ENCODE measurements around the gene CHCHD10. TPM values are rescaled to one million over a fixed set of nuclear protein-coding genes. Genes with fewer than 3 reads are reported as not detected.

Gene CHCHD10
- 100 to 1,000 TPM in 1 of 2 experiments, 10 to 100 TPM in 1; 99.8 to 111 TPM for total RNA-seq

- ATAC-seq (ENCODE audit: low read depth) (peak; percentile 49), DNase-seq (peak; percentile 91)
- peak within 1 kb of the TSS; percentile 81 for H3K27ac Mint-ChIP-seq
- H3K9me3 Mint-ChIP-seq = no peaks in the 10 kb centered on the region
- POLR2A ChIA-PET = interaction anchor here (0.5 to 2.4 kb wide), 9 partner anchors 17 to 135 kb away, joined by 3 to 15 read pairs (median 3); partner anchors contain the start of genes SLC2A11 and SMARCB1
- H3K4me1 Mint-ChIP-seq = peaks cover 34% of the 10 kb centered on the region
- peak within 1 kb of the TSS; percentile 87 for H3K4me3 Mint-ChIP-seq
- peaks cover under 1% of the 10 kb centered on the region for H3K27me3 Mint-ChIP-seq
- no peaks in the 10 kb centered on the region for H3K36me3 Mint-ChIP-seq
These were observed at the start of gene CHCHD10 for GRCh38 chr22:23767673-23768548. CHCHD10 (minus strand) TSS chr22:23767972; CDS start chr22:23767874, 98 bp downstream.

- Mint-ChIP-seq H3K4me1 (peaks cover 24% of the 10 kb centered on the region), H3K4me3 (no peak overlapping the region), H3K27me3 (no peaks in the 10 kb centered on the region), H3K27ac (peak overlapping the region; percentile 39), H3K9me3 (no peaks in the 10 kb centered on the region), H3K36me3 (peaks cover 46% of the 10 kb centered on the region)
- DNase-seq = no peak
- POLR2A ChIA-PET = no interaction called here
- no peak for ATAC-seq (ENCODE audit: low read depth)
These were observed 49.4 kb upstream of the CHCHD10 start for GRCh38 chr22:23817146-23817545.

- Mint-ChIP-seq H3K4me1 (peaks cover 21% of the 10 kb centered on the region), H3K36me3 (peaks cover 49% of the 10 kb centered on the region), H3K27ac (peak overlapping the region; percentile 39), H3K27me3 (no peaks in the 10 kb centered on the region), H3K4me3 (no peak overlapping the region), H3K9me3 (no peaks in the 10 kb centered on the region)
- DNase-seq (no peak), ATAC-seq (ENCODE audit: low read depth) (no peak)
- POLR2A ChIA-PET = no interaction called here
These were observed 48.6 kb upstream of the CHCHD10 start for GRCh38 chr22:23816156-23816976.

- no peaks in the 10 kb centered on the region for H3K9me3 Mint-ChIP-seq
- no peak for ATAC-seq (ENCODE audit: low read depth)
- peak overlapping the region; percentile 56 for H3K27ac Mint-ChIP-seq
- H3K4me3 Mint-ChIP-seq = no peak overlapping the region
- peaks cover 14% of the 10 kb centered on the region for H3K4me1 Mint-ChIP-seq
- H3K27me3 Mint-ChIP-seq = no peaks in the 10 kb centered on the region
- POLR2A ChIA-PET = no interaction called here
- peaks cover 48% of the 10 kb centered on the region for H3K36me3 Mint-ChIP-seq
- no peak for DNase-seq
These were observed 47.9 kb upstream of the CHCHD10 start for GRCh38 chr22:23815541-23816155.

GRCh38 chr22:23812378-23812777, 44.6 kb upstream of the CHCHD10 start:
- ATAC-seq (ENCODE audit: low read depth) (no peak), DNase-seq (no peak)
- Mint-ChIP-seq H3K4me1 (no peaks in the 10 kb centered on the region), H3K36me3 (peaks cover 38% of the 10 kb centered on the region), H3K9me3 (no peaks in the 10 kb centered on the region), H3K27ac (no peak overlapping the region), H3K27me3 (no peaks in the 10 kb centered on the region), H3K4me3 (no peak overlapping the region)
- POLR2A ChIA-PET = interaction anchor here (0.6 to 1.4 kb wide), 3 partner anchors 8 to 691 kb away, joined by 3 to 6 read pairs (median 4); no protein-coding TSS in a partner anchor

GRCh38 chr22:23806837-23807236, 39.1 kb upstream of the CHCHD10 start:
- DNase-seq = no peak
- Mint-ChIP-seq H3K9me3 (no peaks in the 10 kb centered on the region), H3K27ac (no peak overlapping the region), H3K4me3 (no peak overlapping the region), H3K36me3 (peaks cover 35% of the 10 kb centered on the region), H3K4me1 (no peaks in the 10 kb centered on the region), H3K27me3 (no peaks in the 10 kb centered on the region)
- ATAC-seq (ENCODE audit: low read depth) = no peak
- POLR2A ChIA-PET = no interaction called here

GRCh38 chr22:23804781-23805291, 37.1 kb upstream of the CHCHD10 start:
- H3K36me3 Mint-ChIP-seq = peaks cover 30% of the 10 kb centered on the region
- DNase-seq (no peak), ATAC-seq (ENCODE audit: low read depth) (no peak)
- H3K27me3 Mint-ChIP-seq = no peaks in the 10 kb centered on the region
- no peak overlapping the region for H3K4me3 Mint-ChIP-seq
- no peaks in the 10 kb centered on the region for H3K9me3 Mint-ChIP-seq
- POLR2A ChIA-PET = no interaction called here
- H3K4me1 Mint-ChIP-seq = no peaks in the 10 kb centered on the region
- H3K27ac Mint-ChIP-seq = no peak overlapping the region

GRCh38 chr22:23803001-23803819, 35.4 kb upstream of the CHCHD10 start:
- no peaks in the 10 kb centered on the region for H3K9me3 Mint-ChIP-seq
- no peak overlapping the region for H3K4me3 Mint-ChIP-seq
- ATAC-seq (ENCODE audit: low read depth) (no peak), DNase-seq (no peak)
- no peak overlapping the region for H3K27ac Mint-ChIP-seq
- H3K4me1 Mint-ChIP-seq = no peaks in the 10 kb centered on the region
- H3K36me3 Mint-ChIP-seq = peaks cover 31% of the 10 kb centered on the region
- H3K27me3 Mint-ChIP-seq = no peaks in the 10 kb centered on the region
- POLR2A ChIA-PET = no interaction called here

GRCh38 chr22:23801886-23802377, 34.2 kb upstream of the CHCHD10 start:
- no peak for DNase-seq
- Mint-ChIP-seq H3K4me3 (no peak overlapping the region), H3K36me3 (peaks cover 28% of the 10 kb centered on the region), H3K9me3 (no peaks in the 10 kb centered on the region), H3K27ac (no peak overlapping the region), H3K4me1 (no peaks in the 10 kb centered on the region), H3K27me3 (no peaks in the 10 kb centered on the region)
- ATAC-seq (ENCODE audit: low read depth) = no peak
- POLR2A ChIA-PET = no interaction called here

- POLR2A ChIA-PET = no interaction called here
- Mint-ChIP-seq H3K36me3 (peaks cover 31% of the 10 kb centered on the region), H3K27ac (no peak overlapping the region), H3K9me3 (no peaks in the 10 kb centered on the region), H3K4me1 (no peaks in the 10 kb centered on the region), H3K4me3 (no peak overlapping the region), H3K27me3 (no peaks in the 10 kb centered on the region)
- DNase-seq = no peak
- ATAC-seq (ENCODE audit: low read depth) = no peak
These were observed 33.6 kb upstream of the CHCHD10 start for GRCh38 chr22:23801238-23801821.

GRCh38 chr22:23800297-23801237, 32.8 kb upstream of the CHCHD10 start:
- DNase-seq (no peak), ATAC-seq (ENCODE audit: low read depth) (no peak)
- H3K27ac Mint-ChIP-seq = peak overlapping the region; percentile 30
- POLR2A ChIA-PET = no interaction called here
- H3K9me3 Mint-ChIP-seq = no peaks in the 10 kb centered on the region
- H3K4me3 Mint-ChIP-seq = no peak overlapping the region
- no peaks in the 10 kb centered on the region for H3K27me3 Mint-ChIP-seq
- peaks cover 34% of the 10 kb centered on the region for H3K36me3 Mint-ChIP-seq
- no peaks in the 10 kb centered on the region for H3K4me1 Mint-ChIP-seq

All from activated naive CD8-positive, alpha-beta T cell treated with anti-CD3 and anti-CD28 coated beads, Interleukin-2, amount 10 ng/mL, durations not matched to agents 7 days and 5 days (primary cell).